Activated CD8-positive, alpha-beta memory T cell treated with anti-CD3 and anti-CD28 coated beads, Interleukin-2, amount 50 U/mL, for 4 hours (primary cell): Measurements from ENCODE around the gene DSE.
A peak's percentile ranks its signal among the peaks of the same experiment; 100 is the strongest.
"Not testable (repeated sequence)": the region's sequence is repeated elsewhere in the genome, so short reads cannot be mapped to it uniquely, and the experiment has no call there.

Experiments used
- DNase-seq: peaks from one replicate; pipeline ENCODE4 v3.0.0-alpha.2; 2020

The DSE gene

GRCh38 chr6:116370760-116371119 is at the start of gene DSE:
DSE (plus strand) TSS chr6:116370947; CDS start chr6:116399251, 28,304 bp downstream.
- peak; percentile 76 for DNase-seq

- not testable (repeated sequence) for DNase-seq
Observed at GRCh38 chr6:116321933-116322332, 48.8 kb upstream of the DSE start.

GRCh38 chr6:116323863-116324262 is 46.9 kb upstream of the DSE start:
- DNase-seq: no peak

GRCh38 chr6:116325634-116326132 is 45.1 kb upstream of the DSE start:
- DNase-seq: not testable (repeated sequence)

- DNase-seq: no peak
Observed at GRCh38 chr6:116326181-116326671, 44.5 kb upstream of the DSE start.

GRCh38 chr6:116326996-116327395 is 43.8 kb upstream of the DSE start:
- no peak for DNase-seq

GRCh38 chr6:116327803-116328527 is 42.8 kb upstream of the DSE start:
- no peak for DNase-seq

GRCh38 chr6:116328528-116328903 is 42.2 kb upstream of the DSE start:
- no peak for DNase-seq

GRCh38 chr6:116329156-116329555 is 41.6 kb upstream of the DSE start:
- DNase-seq: no peak

- DNase-seq: no peak
Observed at GRCh38 chr6:116330511-116330910, 40.2 kb upstream of the DSE start.

GRCh38 chr6:116332096-116332495 is 38.7 kb upstream of the DSE start:
- DNase-seq: no peak

GRCh38 chr6:116334638-116335409 is 35.9 kb upstream of the DSE start:
- not testable (repeated sequence) for DNase-seq

- DNase-seq: no peak
Observed at GRCh38 chr6:116335612-116336215, 35.0 kb upstream of the DSE start.

GRCh38 chr6:116338943-116339342 is 31.8 kb upstream of the DSE start:
- no peak for DNase-seq

- not testable (repeated sequence) for DNase-seq
Observed at GRCh38 chr6:116340625-116341024, 30.1 kb upstream of the DSE start.

- no peak for DNase-seq
Observed at GRCh38 chr6:116349216-116349615, 21.5 kb upstream of the DSE start.

- DNase-seq: no peak
Observed at GRCh38 chr6:116351101-116351500, 19.6 kb upstream of the DSE start.

- no peak for DNase-seq
Observed at GRCh38 chr6:116352515-116353471, 18.0 kb upstream of the DSE start.

GRCh38 chr6:116354236-116354635 is 16.5 kb upstream of the DSE start:
- DNase-seq: no peak

GRCh38 chr6:116355796-116356195 is 15.0 kb upstream of the DSE start:
- no peak for DNase-seq

- DNase-seq: no peak
Observed at GRCh38 chr6:116359131-116359530, 11.6 kb upstream of the DSE start.

- no peak for DNase-seq
Observed at GRCh38 chr6:116359835-116360234, 10.9 kb upstream of the DSE start.
